Measurements from ENCODE around the gene GPX4.

DNA sequence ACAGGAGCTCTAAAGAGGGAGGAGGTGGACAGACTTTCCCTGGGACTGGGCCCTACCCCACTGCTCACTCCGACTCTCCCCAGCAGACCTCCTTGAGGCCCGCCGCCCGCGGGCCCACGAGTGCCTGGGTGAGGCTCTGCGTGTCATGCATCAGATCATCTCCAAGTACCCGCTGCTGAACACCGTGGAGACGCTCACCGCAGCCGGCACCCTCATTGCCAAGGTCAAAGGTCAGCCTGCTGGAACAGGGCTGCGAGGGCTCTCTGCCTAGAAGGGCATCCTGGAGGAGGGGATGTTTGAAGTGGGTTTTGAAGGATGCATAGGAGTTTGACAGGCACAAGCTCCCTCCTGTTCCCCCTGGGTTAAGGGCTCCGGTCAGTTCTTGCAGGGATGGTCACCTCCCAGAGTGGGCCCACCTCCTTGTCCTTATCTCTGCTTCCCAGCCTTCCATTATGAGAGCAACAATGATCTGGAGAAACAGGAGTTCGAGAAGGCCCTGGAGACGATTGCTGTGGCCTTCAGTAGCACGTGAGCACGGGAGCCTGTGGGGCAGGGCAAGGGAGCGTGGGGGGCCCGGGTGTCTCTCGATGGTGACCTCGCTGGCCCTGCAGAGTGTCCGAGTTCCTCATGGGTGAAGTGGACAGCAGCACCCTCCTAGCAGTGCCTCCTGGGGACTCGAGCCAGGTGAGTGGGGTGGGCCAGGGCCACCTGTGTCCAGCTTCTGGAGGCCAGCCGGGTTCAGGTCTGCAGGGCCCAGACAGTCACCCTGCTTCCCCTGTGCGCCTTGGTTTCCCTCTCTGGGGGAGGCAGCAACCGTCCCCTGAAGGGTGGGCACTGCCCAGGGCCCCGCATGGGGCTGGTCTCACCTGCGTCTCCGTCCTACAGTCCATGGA is 30.5 kb upstream of the GPX4 start:
- TF ChIP-seq CTCF (IDR thresholded peaks at IDR 0.05): no peak
- TF ChIP-seq POLR2A (IDR thresholded peaks at IDR 0.05): no peak
